SW 1271 (cell line): ENCODE data around the gene EMD.
"Not testable (repeated sequence)": the region's sequence is repeated elsewhere in the genome, so short reads cannot be mapped to it uniquely, and the experiment has no call there.

Experiments used
- DNase-seq, 2 experiments: peaks; one replicate each; lab custom pipeline; 2025; lab: John Stamatoyannopoulos, UW

The EMD gene

GRCh38 chrX:154378799-154379568 is at the start of gene EMD:
Gene EMD, plus strand, starts transcription at chrX:154379295. Its CDS starts 190 bp downstream, at chrX:154379485.
- peak; percentile 92 to 99 for DNase-seq

GRCh38 chrX:154332561-154332960 is 46.5 kb upstream of the EMD start:
- DNase-seq = no peak

- DNase-seq = no peak
These were observed 46.0 kb upstream of the EMD start for GRCh38 chrX:154333116-154333515.

- DNase-seq = no peak
These were observed 45.2 kb upstream of the EMD start for GRCh38 chrX:154333837-154334271.

GRCh38 chrX:154334496-154334895 is 44.6 kb upstream of the EMD start:
- DNase-seq = no peak

GRCh38 chrX:154341399-154342298 is 37.4 kb upstream of the EMD start:
- not testable (repeated sequence) for DNase-seq

GRCh38 chrX:154343063-154343462 is 36.0 kb upstream of the EMD start:
- not testable (repeated sequence) for DNase-seq

GRCh38 chrX:154343620-154344019 is 35.5 kb upstream of the EMD start:
- not testable (repeated sequence) for DNase-seq

- DNase-seq = peak in 1 of 2 experiments; percentile 12
These were observed 31.0 kb upstream of the EMD start for GRCh38 chrX:154348114-154348531.

- no peak for DNase-seq
These were observed 30.3 kb upstream of the EMD start for GRCh38 chrX:154348646-154349358.

GRCh38 chrX:154349359-154349935 is 29.6 kb upstream of the EMD start:
- no peak for DNase-seq

GRCh38 chrX:154349979-154350378 is 29.1 kb upstream of the EMD start:
- DNase-seq = no peak

- DNase-seq = no peak
These were observed 28.5 kb upstream of the EMD start for GRCh38 chrX:154350429-154351182.

GRCh38 chrX:154351183-154352011 is 27.7 kb upstream of the EMD start:
- DNase-seq = no peak

GRCh38 chrX:154352012-154352401 is 27.1 kb upstream of the EMD start:
- DNase-seq = no peak

- no peak for DNase-seq
These were observed 26.6 kb upstream of the EMD start for GRCh38 chrX:154352466-154352865.

- no peak for DNase-seq
These were observed 25.8 kb upstream of the EMD start for GRCh38 chrX:154353172-154353843.

GRCh38 chrX:154354013-154354412 is 25.1 kb upstream of the EMD start:
- DNase-seq = no peak

- DNase-seq = no peak
These were observed 24.6 kb upstream of the EMD start for GRCh38 chrX:154354516-154354915.
